Heart left ventricle (tissue), 13 donors: ENCODE results near the gene DSCAML1.

ENCODE experiments used
- POLR2A ChIP-seq, 2 donors: fragments of 450-650 bp; IDR thresholded peaks; one replicate each; pipeline ENCODE4 v1.6.1; 2017; ENCODE audit warnings: antibody characterized with exemption in 2 of 2, mild to moderate bottlenecking in 2 of 2, moderate library complexity in 2 of 2
- TF ChIP-seq, protein P1 (sequence below), 12 donors: fragments of 200-600 bp; sonication (generic) in 4 of 12; IDR thresholded peaks; one replicate each; pipeline versions ENCODE4 v1.5.0 to v1.8.0; 2018 to 2022; ENCODE audit warnings: antibody characterized with exemption in 12 of 12, mild to moderate bottlenecking in 5 of 12
- donor health status: ischemic (EF 13 %, LVEDD 7.1; RV severe dilation, severe dysfunction).
- donor health status: DM: no; HTN: yes; CAD: no.
- donor health status: DM: no; HTN: no; CAD: no.
- donor health status: ischemic (EF 25% LVEDD 6.9; RV normal size, moderate dysfunction).
- donor health status: ischemic (EF 25% LVEDD 5.7; RV mildly dilated, moderate dysfunction).
- donor health status: ischemic (EF 35%, LVEDD 5.7; RV mildly dilated, moderate dysfunction).
- donor health status: nonischemic (EF 11% LVEDD 7.7; RV severe dilation, severe dysfunction).
- donor health status: DM: yes; HTN: yes; CAD: no.
- donor health status: PGD.
- donor health status: ischemic (EF 29% LVEDD 5.4; RV normal size, mild dysfunction).
- donor health status: nonischemic (EF 23%, LVEDD 6.1; RV moderate dilation, normal function).

DNA sequence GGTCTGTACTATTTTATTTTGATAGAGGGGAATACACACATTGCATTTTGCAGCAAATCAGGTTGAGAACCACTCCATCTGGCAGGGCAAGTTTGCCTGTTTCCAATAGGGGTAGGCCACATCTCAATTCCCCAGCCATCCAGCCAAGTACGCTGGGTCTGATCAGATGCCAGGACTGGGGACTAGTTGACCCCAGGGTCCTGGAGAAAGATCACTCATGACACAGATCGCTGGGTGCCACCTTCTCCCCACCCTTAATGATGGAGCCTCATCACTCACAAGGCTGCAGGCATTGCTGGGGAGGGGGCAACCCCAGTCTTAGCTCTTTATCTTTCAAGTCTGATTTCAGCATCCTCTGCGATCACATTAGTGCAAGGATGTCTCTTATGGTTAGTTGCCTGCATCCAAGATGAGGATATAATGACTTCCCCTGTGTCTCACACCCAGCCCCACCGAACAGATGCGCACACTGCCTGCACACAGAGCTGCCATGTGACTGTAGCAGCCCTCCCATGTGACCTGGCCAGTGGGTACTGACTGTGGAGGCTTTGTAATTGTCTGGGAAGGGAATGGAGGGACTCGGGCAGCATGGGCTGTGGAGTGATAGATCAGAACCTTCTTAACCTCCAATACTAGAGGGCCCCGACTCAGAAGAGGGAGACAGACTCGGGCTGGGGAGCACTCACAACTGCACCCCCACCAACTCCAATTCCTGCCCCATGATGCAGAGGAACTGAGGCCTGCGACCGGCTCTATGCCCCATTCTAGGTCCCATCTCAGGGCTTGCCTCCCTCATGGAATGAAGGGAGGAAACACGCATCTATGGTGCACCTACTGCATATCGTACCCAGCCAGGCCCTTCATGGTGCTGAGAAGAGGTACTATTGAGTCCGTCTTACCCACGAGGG is 155.8 kb downstream of the DSCAML1 start:
- TF ChIP-seq, protein P1, sequence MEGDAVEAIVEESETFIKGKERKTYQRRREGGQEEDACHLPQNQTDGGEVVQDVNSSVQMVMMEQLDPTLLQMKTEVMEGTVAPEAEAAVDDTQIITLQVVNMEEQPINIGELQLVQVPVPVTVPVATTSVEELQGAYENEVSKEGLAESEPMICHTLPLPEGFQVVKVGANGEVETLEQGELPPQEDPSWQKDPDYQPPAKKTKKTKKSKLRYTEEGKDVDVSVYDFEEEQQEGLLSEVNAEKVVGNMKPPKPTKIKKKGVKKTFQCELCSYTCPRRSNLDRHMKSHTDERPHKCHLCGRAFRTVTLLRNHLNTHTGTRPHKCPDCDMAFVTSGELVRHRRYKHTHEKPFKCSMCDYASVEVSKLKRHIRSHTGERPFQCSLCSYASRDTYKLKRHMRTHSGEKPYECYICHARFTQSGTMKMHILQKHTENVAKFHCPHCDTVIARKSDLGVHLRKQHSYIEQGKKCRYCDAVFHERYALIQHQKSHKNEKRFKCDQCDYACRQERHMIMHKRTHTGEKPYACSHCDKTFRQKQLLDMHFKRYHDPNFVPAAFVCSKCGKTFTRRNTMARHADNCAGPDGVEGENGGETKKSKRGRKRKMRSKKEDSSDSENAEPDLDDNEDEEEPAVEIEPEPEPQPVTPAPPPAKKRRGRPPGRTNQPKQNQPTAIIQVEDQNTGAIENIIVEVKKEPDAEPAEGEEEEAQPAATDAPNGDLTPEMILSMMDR (IDR thresholded peaks at IDR 0.05) = no peak
- no peak for TF ChIP-seq POLR2A (IDR thresholded peaks at IDR 0.05)
